ENCODE measurements around the gene PLCB3. TPM values are rescaled to one million over a fixed set of nuclear protein-coding genes. Genes with fewer than 3 reads are reported as not detected.

The PLCB3 gene
- total and polyA plus RNA-seq, 2 experiments from 2014 or later: 28.1 to 103 TPM

GRCh38 chr11:64269540-64270220 is 18.4 kb downstream of the PLCB3 start (continued):
- TF ChIP-seq ZNF462 (CRISPR knock-in tag; IDR thresholded peaks at IDR 0.05) (no peak), NANOG (IDR thresholded peaks at IDR 0.05; ENCODE audit: borderline replicate concordance) (no peak), EZH2 (IDR thresholded peaks at IDR 0.05; ENCODE audit: low read depth, unreplicated experiment) (no peak), ZNF331 (CRISPR knock-in tag; IDR thresholded peaks at IDR 0.05; ENCODE audit: low read depth) (no peak), STAT1 (IDR thresholded peaks at IDR 0.05; ENCODE audit: unreplicated experiment) (no peak), EZH2phosphoT487 (IDR thresholded peaks at IDR 0.05; ENCODE audit: unreplicated experiment) (no peak), JUNB (IDR thresholded peaks at IDR 0.05; ENCODE audit: unreplicated experiment) (no peak), CREB1 (CRISPR knock-in tag; IDR thresholded peaks at IDR 0.05; ENCODE audit: low read depth) (peak; percentile 60; the same call in 1 of the 2 replicates), ZNF114 (CRISPR knock-in tag; IDR thresholded peaks at IDR 0.05) (no peak)
- TF ChIP-seq, protein P1, sequence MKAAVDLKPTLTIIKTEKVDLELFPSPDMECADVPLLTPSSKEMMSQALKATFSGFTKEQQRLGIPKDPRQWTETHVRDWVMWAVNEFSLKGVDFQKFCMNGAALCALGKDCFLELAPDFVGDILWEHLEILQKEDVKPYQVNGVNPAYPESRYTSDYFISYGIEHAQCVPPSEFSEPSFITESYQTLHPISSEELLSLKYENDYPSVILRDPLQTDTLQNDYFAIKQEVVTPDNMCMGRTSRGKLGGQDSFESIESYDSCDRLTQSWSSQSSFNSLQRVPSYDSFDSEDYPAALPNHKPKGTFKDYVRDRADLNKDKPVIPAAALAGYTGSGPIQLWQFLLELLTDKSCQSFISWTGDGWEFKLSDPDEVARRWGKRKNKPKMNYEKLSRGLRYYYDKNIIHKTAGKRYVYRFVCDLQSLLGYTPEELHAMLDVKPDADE (IDR thresholded peaks at IDR 0.05): peak; percentile 99
- TF ChIP-seq, protein P2, sequence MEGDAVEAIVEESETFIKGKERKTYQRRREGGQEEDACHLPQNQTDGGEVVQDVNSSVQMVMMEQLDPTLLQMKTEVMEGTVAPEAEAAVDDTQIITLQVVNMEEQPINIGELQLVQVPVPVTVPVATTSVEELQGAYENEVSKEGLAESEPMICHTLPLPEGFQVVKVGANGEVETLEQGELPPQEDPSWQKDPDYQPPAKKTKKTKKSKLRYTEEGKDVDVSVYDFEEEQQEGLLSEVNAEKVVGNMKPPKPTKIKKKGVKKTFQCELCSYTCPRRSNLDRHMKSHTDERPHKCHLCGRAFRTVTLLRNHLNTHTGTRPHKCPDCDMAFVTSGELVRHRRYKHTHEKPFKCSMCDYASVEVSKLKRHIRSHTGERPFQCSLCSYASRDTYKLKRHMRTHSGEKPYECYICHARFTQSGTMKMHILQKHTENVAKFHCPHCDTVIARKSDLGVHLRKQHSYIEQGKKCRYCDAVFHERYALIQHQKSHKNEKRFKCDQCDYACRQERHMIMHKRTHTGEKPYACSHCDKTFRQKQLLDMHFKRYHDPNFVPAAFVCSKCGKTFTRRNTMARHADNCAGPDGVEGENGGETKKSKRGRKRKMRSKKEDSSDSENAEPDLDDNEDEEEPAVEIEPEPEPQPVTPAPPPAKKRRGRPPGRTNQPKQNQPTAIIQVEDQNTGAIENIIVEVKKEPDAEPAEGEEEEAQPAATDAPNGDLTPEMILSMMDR (conservative IDR thresholded peaks at IDR 0.05; ENCODE audit: low read depth in 2 of 2): peak in 1 of 2 experiments; percentile 3; a peak in 1 of 4 replicates
